Gastroesophageal sphincter (tissue), 4 donors: ENCODE results near the gene SYNGR1. TPM values are rescaled to one million over a fixed set of nuclear protein-coding genes. Genes with fewer than 3 reads are reported as not detected.
"Not testable (repeated sequence)": the region's sequence is repeated elsewhere in the genome, so short reads cannot be mapped to it uniquely, and the experiment has no call there.

Source experiments
- ATAC-seq: fragments of 150-250 bp; one replicate; pipeline ENCODE4 v1.9.1; 2016; ENCODE audit warnings: mild to moderate bottlenecking, moderate library complexity
- H3K27ac ChIP-seq, 4 donors: fragments of 200-600 bp; sonication (generic) in 3 of 4; 1 replicate in 3 of 4; 2 replicates in 1 of 4; pipeline ENCODE4 v1.5.1; 2016 to 2019
- H3K27me3 ChIP-seq: fragments of 200-600 bp; sonication (generic); one replicate; pipeline ENCODE4 v1.5.1; 2019
- H3K36me3 ChIP-seq, 2 donors: fragments of 200-600 bp; sonication (generic); one replicate each; pipeline ENCODE4 v1.5.1; 2019; ENCODE audit warnings: control low read depth in 1 of 2
- H3K4me1 ChIP-seq, 3 donors: fragments of 200-600 bp; sonication (generic); 1 replicate in 2 of 3; 2 replicates in 1 of 3; pipeline ENCODE4 v1.5.1; 2016 to 2019; ENCODE audit warnings: control low read depth in 2 of 3
- H3K4me3 ChIP-seq, 2 donors: fragments of 200-600 bp; sonication (generic); one replicate each; pipeline ENCODE4 v1.5.1; 2019; ENCODE audit warnings: mild to moderate bottlenecking in 1 of 2, moderate library complexity in 1 of 2
- H3K9me3 ChIP-seq, 3 donors: fragments of 200-600 bp; sonication (generic); one replicate each; pipeline ENCODE4 v1.5.1; 2017 to 2019; ENCODE audit warnings: control low read depth in 2 of 3
- CTCF ChIP-seq, 4 experiments: fragments of 200-600 bp in 2 of 4; fragments of 450-650 bp in 2 of 4; sonication (generic) in 1 of 4; IDR thresholded peaks; one replicate each; pipeline ENCODE4 v1.5.1; 2017 to 2019; ENCODE audit warnings: antibody characterized with exemption in 4 of 4, mild to moderate bottlenecking in 2 of 4, moderate library complexity in 2 of 4
- EP300 ChIP-seq: sonication (generic); formaldehyde crosslinking; IDR thresholded peaks from one replicate; pipeline ENCODE4 v1.6.1; 2017; ENCODE audit warnings: antibody characterized with exemption, mild to moderate bottlenecking
- POLR2A ChIP-seq, 2 donors: fragments of 450-650 bp; IDR thresholded peaks; one replicate each; pipeline ENCODE4 v1.6.1; 2017; ENCODE audit warnings: antibody characterized with exemption in 2 of 2, mild to moderate bottlenecking in 2 of 2, moderate library complexity in 1 of 2
- POLR2AphosphoS5 ChIP-seq: sonication (generic); formaldehyde crosslinking; IDR thresholded peaks from one replicate; pipeline ENCODE4 v1.6.1; 2017; ENCODE audit warnings: antibody characterized with exemption
- WGBS, 2 donors: methylation state at CpG; one replicate each; pipeline ENCODE4 v1.1.5; 2018; ENCODE audit warnings: low coverage in 1 of 2; 5-methylcytosine and 5-hydroxymethylcytosine counted together
- total RNA-seq, 4 donors: library from RNA; depleted of rRNA; stranded (reverse); fragments of >200 nt; gene quantifications; one replicate each; pipeline ENCODE4 v1.1.0, GENCODE V29; 2016

The SYNGR1 gene
- total RNA-seq, 4 donors from 2014 or later = 13.3 to 34.2 (median 20.1) TPM

- TF ChIP-seq CTCF (IDR thresholded peaks at IDR 0.05) (no peak), POLR2A (IDR thresholded peaks at IDR 0.05) (no peak), EP300 (no peak), POLR2AphosphoS5 (no peak)
- 87 to 97% methylated on average over 4 to 7 of the region's 9 CpGs for WGBS, 2 donors
- Histone ChIP-seq H3K27ac (no peak overlapping the region), H3K9me3 (no peaks in the 10 kb centered on the region), H3K4me3 (no peak overlapping the region), H3K4me1 (peaks cover 0 to 32% (median 6%) of the 10 kb centered on the region in 3 donors), H3K27me3 (no peaks in the 10 kb centered on the region), H3K36me3 (peaks cover 0 to 2% of the 10 kb centered on the region in 2 donors)
- no peak for ATAC-seq
Measured at GRCh38 chr22:39353346-39353745, 3.6 kb downstream of the SYNGR1 start.

- 81 to 92% methylated on average over 5 to 6 of the region's 12 CpGs for WGBS, 2 donors
- no peaks in the 10 kb centered on the region for H3K27me3 ChIP-seq
- H3K4me1 ChIP-seq = peaks cover 0 to 21% (median 6%) of the 10 kb centered on the region in 3 donors
- no peaks in the 10 kb centered on the region for H3K9me3 ChIP-seq
- H3K36me3 ChIP-seq = peaks cover 0 to 10% of the 10 kb centered on the region in 2 donors
- no peak overlapping the region for H3K27ac ChIP-seq
- no peak for ATAC-seq
- no peak overlapping the region for H3K4me3 ChIP-seq
- TF ChIP-seq CTCF (IDR thresholded peaks at IDR 0.05) = no peak
- TF ChIP-seq POLR2A (IDR thresholded peaks at IDR 0.05) = no peak
- TF ChIP-seq EP300 = no peak
- TF ChIP-seq POLR2AphosphoS5 = no peak
Measured at GRCh38 chr22:39355080-39355479, 5.3 kb downstream of the SYNGR1 start.

GRCh38 chr22:39355805-39356204, 6.0 kb downstream of the SYNGR1 start:
- ATAC-seq, H3K9me3 ChIP-seq, H3K27ac ChIP-seq, H3K4me3 ChIP-seq, H3K27me3 ChIP-seq: not testable (repeated sequence)
- peaks cover 0 to 15% (median 3%) of the 10 kb centered on the region in 3 donors for H3K4me1 ChIP-seq
- H3K36me3 ChIP-seq = peaks cover 0 to 10% of the 10 kb centered on the region in 2 donors
- WGBS, 2 donors = 94 to 97% methylated on average over 5 to 12 of the region's 14 CpGs

- H3K9me3 ChIP-seq = no peaks in the 10 kb centered on the region
- H3K27ac ChIP-seq = no peak overlapping the region
- peaks cover 0 to 8% (median 0%) of the 10 kb centered on the region in 3 donors for H3K4me1 ChIP-seq
- no peak overlapping the region for H3K4me3 ChIP-seq
- H3K36me3 ChIP-seq = peaks cover 0 to 10% of the 10 kb centered on the region in 2 donors
- H3K27me3 ChIP-seq = no peaks in the 10 kb centered on the region
- WGBS, 2 donors = 64 to 80% methylated on average over 1 to 3 of the region's 5 CpGs
- TF ChIP-seq POLR2AphosphoS5 (no peak), CTCF (IDR thresholded peaks at IDR 0.05) (no peak), EP300 (no peak), POLR2A (IDR thresholded peaks at IDR 0.05) (no peak)
- no peak for ATAC-seq
Measured at GRCh38 chr22:39356464-39356863, 6.7 kb downstream of the SYNGR1 start.

GRCh38 chr22:39357110-39358108, 7.6 kb downstream of the SYNGR1 start:
- no CpG with 5 or more reads among the region's 53 CpGs for WGBS, 2 donors
- not testable (repeated sequence) for ATAC-seq, H3K27me3 ChIP-seq, H3K4me1 ChIP-seq, H3K9me3 ChIP-seq, H3K27ac ChIP-seq, H3K4me3 ChIP-seq
- peaks cover 0 to 10% of the 10 kb centered on the region in 2 donors for H3K36me3 ChIP-seq

- H3K27me3 ChIP-seq, ATAC-seq, H3K9me3 ChIP-seq, H3K4me1 ChIP-seq, H3K27ac ChIP-seq, H3K4me3 ChIP-seq: not testable (repeated sequence)
- H3K36me3 ChIP-seq = peaks cover 0 to 10% of the 10 kb centered on the region in 2 donors
- 71 to 98% methylated on average over 6 to 9 of the region's 17 CpGs for WGBS, 2 donors
Measured at GRCh38 chr22:39358197-39358596, 8.4 kb downstream of the SYNGR1 start.
